HCEC 1CT (cell line): Measurements from ENCODE around the gene MDFIC2.
"Not testable (repeated sequence)": the region's sequence is repeated elsewhere in the genome, so short reads cannot be mapped to it uniquely, and the experiment has no call there.

Experiments
- DNase-seq: peaks from one replicate; pipeline ENCODE4 v3.0.0-alpha.2; 2017

Gene MDFIC2

DNA sequence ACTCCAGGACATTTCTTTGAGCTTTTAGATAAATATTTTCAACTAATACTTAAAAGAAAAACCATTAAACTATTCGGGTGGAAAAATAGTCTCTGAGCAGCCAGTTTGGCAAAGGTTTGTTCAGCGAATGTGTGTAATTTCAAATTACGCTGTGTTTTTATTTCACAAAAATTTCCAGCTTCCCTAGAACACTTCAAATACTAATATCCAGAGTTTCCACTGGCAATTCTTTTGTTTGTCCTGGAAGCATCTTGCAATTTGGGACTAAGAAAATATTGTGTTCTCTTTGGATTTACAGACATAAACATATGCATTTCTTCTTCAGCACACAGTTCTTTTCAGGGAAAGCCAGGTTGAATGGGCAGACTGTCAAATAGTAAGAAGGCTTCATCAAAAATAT, 61.9 kb downstream of the MDFIC2 start:
- no peak for DNase-seq

DNA sequence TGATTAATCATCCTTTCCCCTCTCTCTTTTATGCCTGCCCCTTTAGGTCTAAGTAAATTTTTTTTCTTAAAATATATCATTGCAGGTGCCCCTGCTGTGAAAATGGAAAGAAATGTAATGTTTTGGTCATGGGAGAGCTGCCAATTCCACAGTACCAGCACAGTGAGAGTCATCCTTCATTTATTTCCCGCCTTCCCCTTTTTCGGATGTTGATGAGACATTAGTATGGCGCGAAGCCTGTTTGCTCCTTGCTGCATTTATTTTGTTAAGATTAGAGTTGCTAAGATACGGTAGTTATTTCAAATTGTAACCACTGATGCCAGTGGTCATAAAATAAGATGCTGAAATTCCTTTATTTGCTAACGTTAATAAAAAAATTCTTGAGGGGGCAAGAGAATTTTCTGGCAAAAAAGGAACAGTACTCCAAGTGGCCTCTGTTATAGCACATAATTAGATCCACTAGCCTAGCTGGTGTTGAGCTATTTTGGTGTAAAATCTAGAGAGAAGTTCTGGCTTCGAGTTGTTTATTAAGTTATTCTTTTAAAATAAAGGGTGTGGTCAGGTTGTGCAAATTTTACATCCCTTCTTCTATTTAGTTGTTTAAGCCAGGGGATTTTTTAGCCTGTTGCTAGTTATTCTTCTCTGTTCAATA, 62.8 kb downstream of the MDFIC2 start:
- no peak for DNase-seq

DNA sequence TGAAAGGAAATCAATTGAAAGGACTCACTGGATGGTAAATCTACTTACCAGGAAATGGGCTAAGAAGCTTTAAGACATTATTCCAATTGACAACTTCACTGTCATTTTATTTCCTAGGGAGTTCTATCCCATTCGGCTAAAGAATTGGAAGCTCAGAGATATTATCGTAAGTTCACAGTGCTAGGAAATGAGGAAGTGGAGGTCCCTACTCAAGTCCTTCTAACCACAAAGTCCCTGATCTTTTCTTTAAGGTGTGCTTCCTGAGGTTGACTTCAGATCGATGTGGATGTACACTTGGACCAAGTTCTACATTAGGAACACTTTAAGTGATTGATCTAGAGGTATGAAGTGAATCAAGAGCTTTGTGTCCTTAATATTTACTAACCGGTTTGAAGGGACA, 63.6 kb downstream of the MDFIC2 start:
- no peak for DNase-seq

DNA sequence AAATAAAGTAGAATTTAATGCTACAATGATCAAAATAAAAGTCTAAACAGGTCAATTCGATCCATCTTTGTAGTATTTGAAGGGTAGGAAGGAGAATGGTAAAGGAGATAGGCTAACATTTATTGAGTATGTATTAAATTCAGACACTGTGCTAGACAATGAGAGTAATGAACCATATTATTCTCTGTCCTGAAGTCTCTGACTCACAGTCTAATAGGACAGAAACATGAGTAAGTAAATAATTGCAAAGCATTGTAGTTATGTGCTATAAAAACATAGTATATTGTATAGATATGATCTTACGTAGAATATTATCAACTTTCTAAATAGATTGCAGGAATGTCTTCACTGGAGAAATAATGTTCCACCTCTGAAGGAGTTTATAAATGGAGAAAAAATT, 64.5 kb downstream of the MDFIC2 start:
- no peak for DNase-seq

DNA sequence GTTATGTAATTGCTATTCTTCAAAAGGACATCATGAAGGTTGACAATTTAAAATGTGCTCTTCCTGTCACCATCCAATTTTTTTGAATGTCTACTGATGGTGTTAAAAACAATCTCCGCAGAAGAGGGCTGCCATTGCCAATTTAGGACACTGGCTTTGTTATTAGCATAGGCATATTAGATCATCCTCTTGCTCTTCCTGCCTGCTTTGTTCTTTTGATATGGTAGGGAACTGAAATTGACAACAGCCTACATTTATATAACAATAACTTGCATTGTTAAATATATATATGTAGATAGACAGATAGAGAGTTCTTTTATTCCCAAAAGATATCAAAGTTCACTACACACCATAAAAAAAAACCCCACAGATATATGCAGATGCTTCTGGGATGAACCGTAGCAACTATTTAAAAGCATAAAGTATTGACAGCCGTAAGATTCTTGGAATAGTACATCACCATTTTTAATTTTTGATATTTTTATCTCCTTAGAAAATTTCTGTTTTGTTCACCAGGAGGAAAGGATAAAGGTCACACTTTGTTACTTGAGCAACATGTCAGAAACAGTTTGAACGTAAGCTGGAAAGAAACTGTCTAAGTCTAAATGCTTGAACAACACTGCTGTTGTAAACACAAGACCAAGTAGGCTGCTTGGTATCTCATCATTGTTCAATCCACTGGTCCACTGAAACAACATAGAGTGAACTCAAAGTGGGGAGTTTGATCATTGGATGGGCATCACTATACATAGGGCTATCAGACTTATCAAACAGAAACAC, 66.5 kb downstream of the MDFIC2 start:
- no peak for DNase-seq

DNA sequence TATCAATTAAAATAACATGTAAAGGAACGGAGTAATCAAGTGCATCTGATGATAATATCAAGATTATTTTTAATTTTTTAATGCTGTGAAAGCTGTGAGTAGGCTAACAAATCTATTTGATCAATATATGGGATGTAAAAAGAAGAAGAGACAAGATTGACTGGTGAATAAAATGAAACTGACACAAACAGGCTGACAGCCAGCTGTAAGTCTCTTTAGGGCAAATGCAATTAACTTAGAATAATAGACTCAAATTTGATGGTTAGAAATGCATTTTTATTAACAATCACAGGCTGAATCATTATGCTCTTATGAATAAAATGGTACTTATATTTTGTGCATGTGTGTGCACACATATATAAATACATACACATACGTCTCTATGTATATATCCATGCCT, 68.0 kb downstream of the MDFIC2 start:
- no peak for DNase-seq

DNA sequence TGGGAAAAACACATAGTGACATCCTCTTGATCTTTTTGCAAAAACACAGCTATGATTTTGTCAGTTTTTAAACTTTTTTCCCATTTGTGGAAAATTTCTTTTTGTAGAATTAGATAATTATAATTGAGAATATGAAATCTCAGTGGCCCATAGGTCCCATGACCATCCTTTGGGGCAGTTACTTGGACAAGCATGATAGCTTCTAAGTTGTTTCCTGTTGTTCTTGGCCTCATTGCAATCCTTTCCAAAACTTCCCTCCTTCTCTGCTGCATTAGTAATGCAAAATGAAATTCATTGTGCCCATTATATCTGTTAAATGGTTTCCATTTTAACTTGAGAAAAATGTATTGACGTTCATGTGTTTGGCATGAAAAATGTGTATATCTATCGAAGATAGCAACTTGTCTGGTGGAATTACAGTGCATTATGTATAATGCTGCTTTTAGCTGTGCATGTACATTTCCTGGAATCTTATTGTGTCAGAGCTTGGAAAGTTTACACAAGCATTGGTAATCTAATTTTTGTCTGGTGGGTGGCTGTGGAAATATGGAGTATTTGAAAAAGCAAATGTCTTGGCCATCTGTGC, 70.0 kb downstream of the MDFIC2 start:
- no peak for DNase-seq

DNA sequence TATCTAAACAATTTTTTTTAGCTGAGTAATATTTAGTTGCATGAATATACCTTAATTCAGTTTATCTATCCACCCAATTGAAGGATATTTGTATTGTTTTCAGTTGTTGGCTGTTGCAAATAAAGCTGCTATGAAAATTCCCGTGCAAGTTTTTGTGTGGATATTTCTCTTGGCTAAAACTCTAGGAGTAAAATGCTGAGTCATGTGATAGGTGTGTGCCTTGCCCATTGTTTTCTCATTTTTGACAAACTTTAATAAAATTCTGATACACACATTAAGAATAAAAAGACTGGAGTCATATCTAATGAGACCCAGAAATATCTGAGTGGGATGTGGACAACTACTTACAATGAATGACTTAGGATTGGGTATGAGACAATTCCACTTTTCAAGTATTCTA, 78.6 kb downstream of the MDFIC2 start:
- no peak for DNase-seq

DNA sequence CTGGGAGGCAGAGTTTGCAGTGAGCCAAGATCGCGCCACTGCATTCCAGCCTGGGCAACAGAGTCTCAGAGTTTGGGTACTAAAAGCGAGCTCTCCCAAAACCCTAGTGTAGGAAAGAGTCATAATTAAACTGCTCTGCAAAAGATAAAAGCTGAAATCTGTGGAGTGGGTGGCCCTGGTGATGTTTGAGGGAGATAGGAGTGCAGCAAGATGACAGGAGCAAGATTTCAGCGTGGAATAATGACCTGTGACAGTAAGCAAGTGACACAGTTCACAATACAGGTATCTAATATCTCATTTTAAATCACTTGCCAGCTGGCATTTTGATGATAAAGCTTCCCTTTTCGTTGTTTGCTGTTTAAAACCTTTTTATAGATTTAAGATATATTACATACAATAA, 79.3 kb downstream of the MDFIC2 start:
- DNase-seq: no peak

DNA sequence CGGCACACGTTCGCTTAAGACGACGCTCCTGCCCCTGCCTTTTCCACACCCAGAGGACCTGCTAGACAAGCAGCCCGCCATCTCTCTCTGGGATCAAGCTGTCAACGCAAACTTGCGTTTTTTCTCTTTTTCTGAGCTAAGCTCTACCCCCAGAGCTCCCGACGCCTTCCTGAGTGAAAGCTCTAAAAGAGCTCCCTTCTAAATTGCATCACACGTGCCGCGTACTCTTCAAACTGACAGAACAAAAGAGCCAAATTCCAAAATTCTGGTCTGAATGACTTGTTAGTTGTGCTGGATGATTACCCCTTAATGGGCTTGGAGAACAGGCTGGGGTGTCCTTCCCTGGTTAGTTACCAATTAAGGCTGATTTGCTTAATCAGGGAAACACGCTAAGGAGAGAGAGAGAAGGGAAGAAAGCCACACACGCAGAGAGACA, 81.2 kb downstream of the MDFIC2 start:
- DNase-seq: no peak

DNA sequence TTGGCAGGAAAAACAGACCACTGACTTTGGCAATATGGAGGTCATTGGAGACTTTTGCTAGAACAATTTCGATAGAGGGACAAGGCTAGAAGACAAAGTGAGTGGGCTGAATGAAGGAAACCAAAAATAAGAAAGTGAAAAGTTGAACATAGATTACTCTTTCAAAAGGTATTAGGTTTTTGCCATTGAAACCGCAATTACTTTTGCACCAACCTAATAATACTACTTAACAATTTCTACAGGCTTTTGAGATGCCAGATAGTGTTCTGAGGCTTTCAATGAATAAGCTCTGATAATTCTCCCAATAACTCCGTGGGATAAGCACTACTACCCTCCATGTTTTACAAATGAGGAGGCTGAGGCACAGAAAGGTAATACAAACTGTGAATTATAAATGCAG, 85.0 kb downstream of the MDFIC2 start:
- no peak for DNase-seq

DNA sequence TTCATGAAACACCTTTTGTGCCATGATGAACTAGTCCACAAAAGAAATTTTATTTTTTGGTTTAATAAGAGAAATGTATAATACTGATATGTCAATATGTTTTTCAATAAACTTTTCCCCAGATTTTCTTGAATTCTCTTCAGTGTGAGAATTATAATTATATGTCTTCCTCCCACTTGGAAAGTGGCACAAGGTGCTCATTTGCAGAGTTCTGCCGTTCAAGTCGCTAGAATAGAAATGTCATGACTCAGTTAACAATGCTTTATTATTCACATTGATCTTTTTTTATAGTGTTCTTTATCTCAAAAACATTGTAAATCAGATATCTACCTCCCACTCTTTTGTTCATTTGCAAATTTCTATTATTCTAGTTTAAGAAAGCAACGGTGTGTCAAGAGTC, 87.3 kb downstream of the MDFIC2 start:
- no peak for DNase-seq

DNA sequence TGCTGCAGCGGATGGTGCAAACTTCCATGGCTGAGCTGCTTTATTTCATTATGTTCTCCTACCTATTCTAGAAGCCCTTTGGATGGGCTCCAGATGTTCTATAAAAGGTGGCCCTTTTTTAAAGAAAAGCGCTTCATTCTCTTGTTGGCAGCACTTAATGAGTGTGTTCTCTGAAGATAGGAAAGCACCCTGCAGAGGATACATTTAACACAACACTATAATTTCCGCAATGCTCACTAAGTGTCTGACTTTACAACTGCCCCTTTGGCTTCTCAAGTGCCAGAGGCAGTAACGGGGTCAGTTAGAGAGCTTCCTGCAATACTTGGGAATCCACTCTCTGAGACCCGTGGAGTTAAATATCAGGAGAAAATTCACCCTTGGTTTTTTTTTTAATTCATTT, 88.1 kb downstream of the MDFIC2 start:
- no peak for DNase-seq

DNA sequence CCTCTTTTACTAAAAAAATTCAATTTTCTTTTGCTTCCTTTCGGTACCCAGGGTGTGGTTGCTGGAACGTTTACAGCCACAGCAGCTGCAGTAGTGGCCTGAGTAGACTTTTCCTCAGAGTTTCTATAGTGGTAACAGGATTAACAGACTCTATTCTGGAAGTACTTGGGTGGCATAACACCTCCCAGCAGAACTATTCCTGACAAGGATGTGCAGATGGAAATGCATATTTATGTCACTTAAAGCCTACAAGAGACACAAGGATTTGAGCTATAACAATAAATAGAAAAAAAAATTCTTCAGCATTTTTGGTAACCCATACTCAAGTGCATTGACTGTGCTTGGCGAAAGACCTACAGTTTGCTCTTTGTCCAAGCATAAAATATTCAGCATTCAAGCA, 94.0 kb downstream of the MDFIC2 start:
- DNase-seq: no peak

DNA sequence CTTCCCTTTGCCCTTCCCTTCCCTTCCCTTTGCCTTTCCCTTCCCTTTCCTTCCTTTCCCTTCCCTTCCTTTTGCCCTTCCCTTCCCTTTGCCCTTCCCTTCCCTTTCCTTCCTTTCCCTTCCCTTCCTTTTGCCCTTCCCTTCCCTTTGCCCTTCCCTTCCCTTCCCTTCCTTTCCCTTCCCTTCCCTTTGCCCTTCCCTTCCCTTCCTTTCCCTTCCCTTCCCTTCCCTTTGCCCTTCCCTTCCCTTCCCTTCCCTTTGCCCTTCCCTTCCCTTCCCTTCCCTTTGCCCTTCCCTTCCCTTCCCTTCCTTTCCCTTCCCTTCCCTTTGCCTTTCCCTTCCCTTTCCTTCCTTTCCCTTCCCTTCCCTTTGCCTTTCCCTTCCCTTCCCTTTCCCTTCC, 101.2 kb downstream of the MDFIC2 start:
- DNase-seq: not testable (repeated sequence)

DNA sequence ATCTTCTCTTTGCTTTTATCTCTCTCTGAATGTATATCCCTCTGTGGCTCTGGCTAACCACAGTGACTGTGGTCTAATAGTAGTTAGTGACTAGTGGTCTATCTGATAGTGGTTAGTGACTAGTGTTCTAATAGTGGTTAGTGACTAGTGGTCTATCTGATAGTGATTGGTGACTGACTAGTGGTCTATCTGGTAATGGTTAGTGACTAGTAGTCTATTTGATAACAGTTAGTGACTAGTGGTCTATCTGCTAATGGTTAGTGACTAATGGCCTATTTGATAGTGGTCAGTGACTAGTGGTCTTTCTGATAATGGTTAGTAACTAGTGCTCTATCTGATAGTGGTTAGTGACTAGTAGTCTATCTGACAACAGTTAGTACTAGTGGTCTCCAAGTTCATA, 110.5 kb downstream of the MDFIC2 start:
- no peak for DNase-seq

DNA sequence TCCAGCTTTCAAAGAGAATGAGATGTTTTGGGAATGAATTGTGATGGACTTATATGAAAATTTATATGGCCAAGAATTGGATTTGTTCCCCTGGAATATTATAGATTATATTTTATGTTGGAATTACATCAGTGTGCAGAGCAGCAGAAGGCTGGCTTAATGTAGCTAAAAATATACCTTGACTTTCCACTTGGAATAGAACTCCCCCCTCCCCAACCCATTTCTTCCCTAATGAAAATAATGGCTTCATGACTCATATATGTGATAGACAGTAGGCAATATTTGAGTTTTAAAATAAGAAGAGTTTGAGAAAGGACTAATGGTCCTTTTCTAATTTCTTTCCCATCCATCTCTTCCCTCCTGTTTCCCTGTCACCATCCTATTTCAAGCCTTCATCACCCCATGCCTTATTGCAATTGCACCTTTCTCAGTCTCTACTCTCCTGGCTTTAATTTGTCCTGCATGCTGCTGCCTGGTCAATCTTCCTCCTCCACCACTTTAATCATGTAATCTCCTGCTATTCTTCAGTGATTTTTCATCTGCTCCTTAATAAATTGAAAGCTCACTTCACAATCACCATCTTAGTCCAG, 122.5 kb downstream of the MDFIC2 start:
- DNase-seq: no peak

DNA sequence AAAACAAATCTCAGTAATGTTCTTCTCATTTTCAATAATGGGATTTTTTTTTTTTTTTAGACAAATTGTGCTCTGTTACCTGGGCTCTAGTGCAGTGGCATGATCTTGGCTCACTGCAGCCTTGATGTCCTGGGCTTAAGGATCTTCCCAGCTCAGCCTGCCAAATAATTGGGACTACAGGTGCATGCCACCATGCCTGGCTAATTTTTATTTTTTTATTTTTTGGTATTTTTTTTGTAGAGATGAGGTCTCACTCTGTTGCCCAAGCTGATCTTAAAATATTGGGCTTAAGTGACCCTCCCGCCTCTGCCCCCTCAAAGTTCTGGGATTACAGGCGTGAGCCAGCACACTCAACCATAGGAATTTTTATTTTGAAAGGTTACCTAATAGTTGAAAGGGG, 126.2 kb downstream of the MDFIC2 start:
- no peak for DNase-seq

DNA sequence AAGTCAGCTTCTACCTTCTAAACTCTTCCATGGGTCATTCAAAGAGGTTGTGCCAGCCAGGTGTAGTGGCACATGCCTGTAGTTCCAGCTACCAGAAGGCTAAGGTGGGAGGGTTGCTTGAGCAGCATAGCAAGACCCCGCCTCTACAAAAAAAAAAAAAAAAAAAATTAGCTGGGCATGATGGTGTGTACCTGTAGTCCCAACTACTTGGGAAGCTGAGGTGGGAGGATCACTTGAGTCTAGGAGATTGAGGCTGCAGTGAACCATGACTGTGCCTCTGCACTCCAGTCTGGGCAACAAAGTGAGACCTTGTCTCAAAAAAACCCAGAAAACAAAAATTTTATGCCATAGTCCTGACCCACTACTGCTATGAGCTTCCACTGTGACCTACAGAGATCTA, 126.8 kb downstream of the MDFIC2 start:
- DNase-seq: no peak

DNA sequence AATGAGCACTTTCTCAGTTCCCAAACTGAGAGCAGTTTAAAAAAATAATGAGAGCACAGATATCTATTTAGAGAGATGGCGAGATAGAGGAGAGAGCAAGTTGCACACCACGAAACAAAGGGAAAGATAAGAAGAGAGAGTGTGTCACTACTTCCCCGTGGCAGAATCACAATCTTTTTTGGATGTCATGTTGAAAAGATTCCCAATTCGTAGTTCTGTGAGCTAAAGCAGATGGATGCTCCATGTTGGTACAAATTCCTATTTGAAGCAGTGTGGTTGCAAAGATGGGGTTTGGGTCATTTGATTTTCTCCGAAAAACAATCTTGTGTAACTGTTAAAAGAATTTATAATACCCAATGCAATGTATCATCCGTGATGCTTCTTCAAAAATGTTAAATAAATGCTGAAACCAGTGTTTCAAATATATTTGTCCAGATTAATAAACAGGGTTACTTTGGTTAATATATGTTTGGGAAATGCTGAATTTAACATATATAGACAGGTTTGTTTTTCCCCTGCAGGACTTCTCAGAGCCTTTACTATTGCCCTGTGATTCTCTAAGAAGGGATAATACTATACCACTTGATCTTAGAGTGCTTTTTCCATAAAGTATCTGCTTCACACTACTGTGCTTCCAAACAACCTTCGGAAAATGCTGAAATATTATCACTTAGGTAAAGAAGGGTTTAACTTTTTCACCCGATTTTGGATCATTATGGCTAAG, 128.5 kb downstream of the MDFIC2 start:
- DNase-seq: no peak

DNA sequence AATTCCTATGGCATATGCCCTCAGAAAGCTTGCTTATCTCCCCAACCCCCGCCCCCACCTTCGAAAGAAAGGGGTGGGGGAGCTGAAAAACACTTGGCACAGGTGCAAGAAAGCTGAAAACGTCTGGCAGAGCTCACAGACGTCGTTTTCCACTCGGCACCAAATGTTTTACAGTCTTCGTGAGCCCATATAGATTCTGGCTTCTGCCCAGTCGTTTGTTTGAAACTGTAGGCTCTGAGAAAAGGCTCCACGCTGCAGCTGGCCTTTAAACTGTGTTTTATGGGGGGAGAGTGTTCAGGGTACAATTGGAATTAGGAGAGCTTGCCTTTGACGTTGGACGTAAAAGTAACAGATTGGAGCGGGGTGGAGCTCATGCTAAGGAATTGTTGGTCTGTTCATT, 130.3 kb downstream of the MDFIC2 start:
- no peak for DNase-seq

DNA sequence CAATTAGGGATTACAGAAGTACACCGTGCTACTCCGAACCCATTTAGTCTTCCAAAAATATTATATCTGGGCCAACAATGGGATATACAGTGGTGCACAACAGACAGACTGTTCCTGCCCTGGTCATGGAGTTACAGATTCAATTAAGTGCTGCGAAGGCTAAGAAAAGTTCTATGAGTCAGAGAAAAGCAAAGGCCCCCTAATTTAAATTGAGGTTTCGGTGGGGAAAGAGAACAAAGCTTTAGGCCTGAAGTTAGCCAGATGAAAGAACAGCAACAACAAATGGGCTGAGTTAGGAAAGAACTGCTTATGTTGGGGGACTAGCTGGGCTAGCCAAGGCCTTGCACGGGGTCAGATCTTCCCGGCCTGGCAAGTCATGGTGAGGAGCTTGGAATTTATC, 131.8 kb downstream of the MDFIC2 start:
- no peak for DNase-seq

DNA sequence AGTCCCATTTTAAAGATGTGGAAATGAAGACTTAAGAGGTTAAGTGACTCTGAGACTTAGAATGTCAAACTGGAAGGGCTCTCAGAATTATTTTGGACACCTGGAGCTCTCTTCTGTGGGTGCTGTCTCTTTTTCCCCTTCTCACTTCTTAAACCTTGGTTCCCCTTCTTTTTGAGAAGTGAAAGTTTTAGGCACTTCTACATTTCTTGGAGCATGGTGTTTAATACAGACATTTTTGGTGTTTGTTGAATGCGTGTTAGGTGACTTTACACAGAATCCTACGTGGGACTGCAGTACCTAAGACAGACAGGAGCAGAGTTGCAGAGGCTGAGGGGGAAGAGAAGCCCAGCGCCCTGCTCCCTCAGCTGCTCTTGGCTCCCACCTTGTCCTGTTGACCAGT, 133.3 kb downstream of the MDFIC2 start:
- DNase-seq: no peak
